NCI-H128 (cell line): Measurements from ENCODE around the gene OVCA2.

Experiments
- DNase-seq: peaks from one replicate; lab custom pipeline; 2025; ENCODE audit not compliant: unreplicated experiment; lab: John Stamatoyannopoulos, UW

Gene OVCA2

GRCh38 chr17:2082003-2082781, 40.4 kb downstream of the OVCA2 start:
- DNase-seq: no peak

- DNase-seq: no peak
Measured at GRCh38 chr17:2083613-2084035, 41.8 kb downstream of the OVCA2 start.

GRCh38 chr17:2084036-2084765, 42.4 kb downstream of the OVCA2 start:
- no peak for DNase-seq

- DNase-seq: no peak
Measured at GRCh38 chr17:2084766-2085647, 43.2 kb downstream of the OVCA2 start.

GRCh38 chr17:2085648-2085949, 43.8 kb downstream of the OVCA2 start:
- DNase-seq: no peak

- no peak for DNase-seq
Measured at GRCh38 chr17:2086306-2086705, 44.5 kb downstream of the OVCA2 start.

GRCh38 chr17:2087597-2088211, 45.9 kb downstream of the OVCA2 start:
- no peak for DNase-seq

GRCh38 chr17:2089021-2089422, 47.2 kb downstream of the OVCA2 start:
- DNase-seq: no peak

- no peak for DNase-seq
Measured at GRCh38 chr17:2090210-2090641, 48.4 kb downstream of the OVCA2 start.

GRCh38 chr17:2090804-2091534, 49.1 kb downstream of the OVCA2 start:
- DNase-seq: no peak

GRCh38 chr17:2092253-2092652, 50.4 kb downstream of the OVCA2 start:
- DNase-seq: no peak
